HK-2 (cell line): Measurements from ENCODE around the gene SEH1L.
A peak's percentile ranks its signal among the peaks of the same experiment; 100 is the strongest.
"Not testable (repeated sequence)": the region's sequence is repeated elsewhere in the genome, so short reads cannot be mapped to it uniquely, and the experiment has no call there.

Source experiments
- DNase-seq: peaks from one replicate; pipeline ENCODE4 v3.0.0-alpha.2; 2018; ENCODE audit not compliant: unreplicated experiment

SEH1L gene

DNA sequence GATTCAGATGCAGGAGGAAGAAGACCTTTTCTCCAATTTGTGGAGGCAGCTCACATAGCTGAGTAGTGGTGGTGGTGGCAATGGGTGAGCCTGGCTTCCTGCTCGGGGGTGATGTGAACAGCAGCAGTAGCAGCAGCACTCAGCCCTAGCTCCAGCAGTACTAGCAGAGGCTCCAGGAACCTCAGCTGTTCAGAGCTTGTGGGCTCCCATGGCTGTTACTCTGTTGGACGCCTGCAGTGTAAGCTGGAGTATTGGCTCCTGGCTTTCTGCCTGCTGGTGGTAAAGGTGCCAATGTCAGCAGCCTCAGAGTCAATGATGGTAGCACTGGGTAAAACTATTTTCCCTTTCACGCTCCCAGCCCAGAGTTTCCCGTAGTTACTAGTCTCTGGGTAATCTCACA lies 3.1 kb upstream of the SEH1L start:
- no peak for DNase-seq

DNA sequence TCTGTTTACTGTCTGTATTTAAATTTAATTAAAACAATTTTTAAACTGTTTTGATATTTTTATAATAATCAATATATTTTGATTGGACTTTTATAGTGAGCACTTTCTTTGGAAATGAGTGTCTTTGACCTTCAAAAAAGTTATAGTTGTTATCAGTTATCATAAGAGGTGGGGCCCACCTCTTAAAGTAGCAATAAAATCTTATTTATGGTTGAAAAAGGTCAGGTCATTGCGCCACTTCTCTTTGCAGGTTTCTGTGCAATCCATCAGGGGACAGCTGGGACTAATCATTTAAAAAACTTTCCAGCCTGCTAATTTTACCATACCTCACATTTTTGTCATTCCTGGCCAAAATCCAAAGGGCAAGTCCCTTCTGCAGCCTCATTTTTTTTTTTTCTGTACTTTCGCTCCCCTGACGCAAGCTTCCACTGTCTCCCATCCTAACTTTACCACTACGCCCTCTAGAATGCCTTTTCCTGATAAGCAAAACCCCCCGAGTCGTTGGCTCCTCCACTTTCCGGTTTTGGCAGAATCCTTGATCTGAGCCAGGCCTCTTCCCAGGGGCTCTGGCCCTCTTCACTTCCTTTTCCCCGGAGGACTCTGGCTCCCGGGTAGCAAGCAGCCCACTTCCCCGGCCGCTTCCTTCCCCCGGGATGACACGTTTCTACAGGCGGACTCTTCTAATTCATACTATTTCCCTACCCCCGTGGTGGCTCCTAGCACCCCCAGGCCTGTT lies 1.1 kb upstream of the SEH1L start:
- peak; percentile 41 for DNase-seq

- DNase-seq = peak; percentile 85
Measured at GRCh38 chr18:12948050-12948804, 416 bp downstream of the SEH1L start.

- no peak for DNase-seq
Measured at GRCh38 chr18:12958478-12958877, 10.7 kb downstream of the SEH1L start.

DNA sequence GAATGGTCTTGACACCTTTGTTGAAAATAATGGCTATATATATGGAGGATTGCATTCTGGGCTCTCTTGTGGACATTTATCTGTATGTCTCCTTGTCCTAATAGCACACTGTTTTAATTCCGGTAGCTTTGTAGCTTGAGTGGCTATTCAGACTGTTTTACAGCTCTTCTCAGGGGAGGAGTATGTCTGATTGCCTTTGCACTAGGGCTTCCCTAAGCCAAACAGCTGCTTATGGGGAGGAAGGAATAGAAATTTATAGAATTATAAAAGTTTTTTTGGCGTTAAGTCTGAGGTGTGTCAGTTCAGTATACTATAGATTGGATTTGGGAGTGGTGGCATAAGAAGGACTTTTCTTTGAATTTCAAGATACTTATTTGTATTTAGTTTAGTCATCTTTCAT lies 12.6 kb downstream of the SEH1L start:
- DNase-seq = no peak

DNA sequence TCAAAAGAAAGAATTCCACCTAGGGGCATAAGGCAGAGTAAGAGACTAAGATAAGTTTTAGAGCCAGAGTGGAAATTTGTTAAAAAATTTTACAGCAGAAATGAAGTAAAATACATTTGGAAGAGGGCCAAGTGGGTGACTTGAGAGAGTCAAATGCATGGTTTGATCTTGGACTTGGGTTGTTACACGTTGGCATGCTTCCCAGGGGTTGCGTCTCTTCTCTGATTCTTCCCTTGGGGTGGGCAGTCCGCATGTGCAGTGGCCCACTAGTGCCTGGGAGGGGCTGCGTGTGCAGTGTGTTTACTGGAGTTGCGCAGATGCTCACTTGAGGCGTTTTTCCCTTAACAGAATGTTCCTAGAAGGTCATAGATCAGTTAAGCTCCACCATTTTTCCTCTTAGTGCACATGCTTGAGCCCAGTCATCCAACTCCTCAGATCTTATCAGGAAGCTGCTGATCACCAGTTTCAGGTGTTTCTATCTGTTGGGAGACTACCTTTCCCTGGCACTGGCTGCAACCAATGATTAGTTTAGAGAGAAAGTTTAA lies 13.1 kb downstream of the SEH1L start:
- DNase-seq = no peak

GRCh38 chr18:12963069-12963468 lies 15.3 kb downstream of the SEH1L start:
- DNase-seq = no peak

DNA sequence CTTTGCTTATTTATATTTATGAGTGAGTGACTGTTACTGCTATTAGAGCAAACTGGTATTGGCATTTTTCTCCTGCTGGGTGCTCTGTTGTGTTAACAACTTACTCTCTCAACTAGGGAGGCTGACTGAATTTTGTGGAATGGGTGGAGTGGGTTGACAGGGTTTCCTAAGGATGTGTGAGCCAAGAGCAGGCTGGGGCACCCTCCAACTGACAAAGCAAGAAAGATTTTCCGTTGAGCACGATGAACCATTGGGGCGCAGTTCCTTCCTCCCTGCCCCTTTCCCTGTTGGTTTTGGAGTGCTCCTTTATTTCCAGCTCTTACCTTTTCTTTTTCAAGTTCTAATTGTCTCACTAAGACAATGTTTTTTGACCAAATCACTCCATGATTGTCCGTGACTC lies 20.3 kb downstream of the SEH1L start:
- DNase-seq = no peak

GRCh38 chr18:12968619-12969018 lies 20.8 kb downstream of the SEH1L start:
- DNase-seq = no peak

DNA sequence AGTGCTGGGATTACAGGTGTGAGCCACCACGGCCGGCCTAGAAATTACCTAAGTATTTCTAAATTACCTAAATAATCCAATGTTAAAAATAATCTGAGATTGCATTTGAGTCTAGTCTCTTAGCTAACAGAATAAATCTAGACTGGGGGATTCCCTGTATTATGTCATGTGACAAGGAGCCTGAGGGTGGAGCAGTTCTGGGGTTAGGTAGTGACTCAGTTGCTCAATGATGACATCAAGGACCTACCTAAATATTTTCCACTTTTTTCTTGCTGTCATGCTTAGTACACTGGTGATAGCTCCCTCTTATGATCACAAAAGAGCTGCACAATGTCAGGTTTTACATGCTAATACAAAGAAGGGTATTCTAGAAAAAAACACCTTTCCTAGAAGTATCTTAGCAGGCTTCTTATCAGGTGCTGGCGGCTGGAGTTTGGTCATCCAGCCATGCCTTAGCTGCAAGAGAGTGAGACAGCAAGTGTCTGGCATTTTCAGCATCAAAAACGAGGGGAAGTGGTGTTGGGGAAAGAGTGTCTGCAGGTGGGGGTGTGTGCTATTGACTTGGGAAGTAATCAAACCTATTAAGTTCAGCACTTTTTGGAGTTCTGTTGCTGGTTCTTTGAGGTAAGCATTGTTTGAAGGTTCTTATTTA lies 25.9 kb downstream of the SEH1L start:
- no peak for DNase-seq

DNA sequence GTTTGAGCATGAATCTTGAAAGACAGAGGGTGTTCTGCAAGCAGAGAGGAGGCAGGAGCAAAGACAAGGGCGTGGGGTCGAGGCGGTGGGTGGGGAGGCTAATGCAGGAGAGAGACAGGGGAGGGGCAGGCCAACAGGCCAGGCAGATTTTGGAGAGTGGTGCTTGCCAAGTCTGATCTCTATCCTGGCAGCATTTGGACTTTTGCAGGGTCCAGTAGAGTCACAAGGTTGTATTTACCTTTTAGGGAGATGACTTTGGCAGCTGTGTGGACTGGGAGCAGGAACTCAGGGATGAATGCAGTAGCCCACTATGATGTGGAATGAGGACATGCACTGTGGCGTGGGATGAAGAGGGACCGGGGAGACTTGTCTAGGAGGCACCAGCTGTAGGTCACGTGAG lies 27.7 kb downstream of the SEH1L start:
- DNase-seq = no peak

DNA sequence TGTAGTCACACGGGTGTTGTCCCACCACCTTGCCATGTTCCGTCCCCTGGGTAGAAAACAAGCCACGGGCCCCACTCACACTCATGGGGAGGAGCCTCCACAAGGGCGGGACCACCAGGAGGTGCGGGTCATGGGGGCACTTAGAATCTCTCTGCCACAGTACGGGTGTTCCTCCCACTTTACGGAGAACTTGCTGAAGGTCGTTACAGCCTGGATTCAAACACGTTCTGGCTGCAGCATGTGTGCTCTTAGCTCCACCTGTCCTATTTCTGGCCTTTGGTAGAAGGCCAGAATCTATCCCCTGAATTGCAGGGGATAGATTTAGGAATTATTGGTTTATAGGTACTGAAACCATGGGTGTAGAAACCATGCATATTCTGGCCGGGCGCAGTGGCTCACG lies 28.5 kb downstream of the SEH1L start:
- no peak for DNase-seq

- not testable (repeated sequence) for DNase-seq
Measured at GRCh38 chr18:12980065-12980464, 32.3 kb downstream of the SEH1L start.

GRCh38 chr18:12989397-12990122 lies 41.7 kb downstream of the SEH1L start:
- DNase-seq = peak; percentile 25

- no peak for DNase-seq
Measured at GRCh38 chr18:12990123-12990475, 42.3 kb downstream of the SEH1L start.

DNA sequence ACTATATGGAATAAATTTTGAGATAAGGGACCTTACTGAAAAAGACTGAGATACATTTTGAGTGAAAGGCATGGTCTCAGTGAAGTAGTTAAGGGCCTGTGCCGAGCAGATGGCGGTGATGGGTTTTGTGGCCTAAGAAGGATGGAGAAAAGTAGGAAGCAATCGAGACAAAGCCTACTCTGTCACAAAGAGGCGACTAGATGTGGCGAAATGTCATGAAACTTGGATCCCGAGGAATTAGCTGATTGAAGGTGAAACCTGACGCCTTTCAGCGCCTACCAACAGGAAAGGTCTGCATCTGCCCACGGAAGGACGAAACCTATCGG lies 42.8 kb downstream of the SEH1L start:
- no peak for DNase-seq

DNA sequence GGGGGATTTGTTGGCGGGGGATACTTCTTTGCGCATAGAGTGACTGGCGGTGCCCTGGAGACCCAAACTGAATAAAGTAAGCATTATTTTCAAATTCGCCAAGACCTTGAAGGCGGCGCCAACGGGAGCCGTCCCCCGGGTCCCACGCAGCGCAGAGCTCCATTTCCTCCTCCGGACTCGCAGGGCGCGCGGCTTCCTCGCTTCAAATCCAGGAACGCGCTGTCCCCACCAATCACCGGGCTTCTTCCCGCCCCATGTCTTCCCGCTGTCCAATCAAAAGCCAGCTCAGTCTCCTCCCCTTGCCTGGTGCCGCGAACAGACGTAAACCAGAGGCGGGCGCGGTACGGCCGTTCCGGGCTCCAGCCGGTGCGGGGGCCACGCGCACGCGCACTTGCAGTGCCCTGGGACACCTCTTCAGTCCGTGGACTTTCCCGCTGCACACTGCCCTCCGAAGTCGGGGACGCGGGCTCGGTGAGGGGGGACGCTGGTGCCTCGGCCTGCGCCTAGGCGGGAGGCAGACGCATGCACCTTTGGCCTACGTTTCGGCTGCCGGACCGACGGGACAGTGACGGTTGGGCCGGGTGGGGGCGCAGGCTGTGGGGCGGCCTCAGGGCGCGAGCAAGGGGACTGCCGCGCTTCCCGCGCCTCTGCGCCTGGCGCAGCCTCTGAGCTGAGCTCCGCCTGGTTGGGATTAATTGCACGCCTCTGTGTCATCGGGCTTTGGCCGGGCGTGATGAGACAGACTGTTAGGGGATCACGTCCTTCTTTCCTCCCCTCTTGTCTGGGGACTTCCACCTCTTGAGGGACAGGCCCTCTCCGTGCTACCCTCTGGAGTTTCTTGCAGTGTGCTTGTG lies 43.4 kb downstream of the SEH1L start, which contains the start of gene CEP192:
CEP192 (plus strand) TSS at position 396 of the 854 bp plus-strand sequence. CDS start 8,063 bp downstream, outside the sequence.
- peak; percentile 94 for DNase-seq

GRCh38 chr18:12991821-12992179 lies 44.0 kb downstream of the SEH1L start:
- no peak for DNase-seq

- no peak for DNase-seq
Measured at GRCh38 chr18:12993439-12993838, 45.6 kb downstream of the SEH1L start.

GRCh38 chr18:12995424-12995823 lies 47.6 kb downstream of the SEH1L start:
- DNase-seq = no peak

DNA sequence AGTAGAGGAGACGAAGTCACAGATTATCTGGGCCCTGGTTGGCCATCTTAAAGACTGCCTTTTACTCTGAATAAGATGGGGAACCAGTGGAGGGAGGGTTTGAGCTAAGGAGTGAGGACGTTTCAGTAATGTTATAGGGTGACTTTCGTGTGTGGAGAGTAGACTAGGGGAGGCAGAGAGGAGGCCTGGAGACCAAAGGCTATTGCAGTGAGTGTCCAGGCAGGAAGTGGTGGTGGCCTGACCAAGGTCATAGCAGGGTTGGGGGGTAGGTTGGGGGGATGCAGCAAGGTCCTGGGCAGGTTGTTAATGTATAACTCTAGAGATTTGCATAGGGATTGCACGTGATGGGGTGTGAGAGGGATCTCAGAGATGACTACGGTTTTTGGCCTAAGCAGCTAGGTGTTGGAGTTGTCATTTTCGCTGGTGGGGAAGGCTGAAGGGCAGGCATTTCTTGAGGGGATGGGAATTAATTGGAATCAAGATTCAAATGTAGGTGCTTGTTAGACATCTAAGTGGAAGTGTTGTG lies 48.2 kb downstream of the SEH1L start:
- DNase-seq = no peak
